Cardiac septum (tissue), 1 donor: ENCODE results near the gene KMT2D. TPM values are rescaled to one million over a fixed set of nuclear protein-coding genes. Genes with fewer than 3 reads are reported as not detected.
A peak's percentile ranks its signal among the peaks of the same experiment; 100 is the strongest.

Experiments used
- DNase-seq: peaks from one replicate; pipeline ENCODE4 v3.0.0-alpha.2; 2020; ENCODE audit warnings: low spot score
- intact Hi-C: fragments of 100-400 bp; cut with DNase I; formaldehyde crosslinking; loops from one replicate; pipeline ENCODE4 v1.14.0; 2022
- total RNA-seq: library from RNA; stranded (reverse); fragmentation: NEBNext Ultra II Directional; extraction: Animal tissue kit (Norgen Biotek cat#: 25700); gene quantifications from one replicate; pipeline ENCODE4 v1.2.1, GENCODE V29; 2021
- donor health status: DM: no; HTN: no; CAD: no.

The KMT2D gene
- total RNA-seq, 1 donor from 2014 or later = 63.8 TPM

DNA sequence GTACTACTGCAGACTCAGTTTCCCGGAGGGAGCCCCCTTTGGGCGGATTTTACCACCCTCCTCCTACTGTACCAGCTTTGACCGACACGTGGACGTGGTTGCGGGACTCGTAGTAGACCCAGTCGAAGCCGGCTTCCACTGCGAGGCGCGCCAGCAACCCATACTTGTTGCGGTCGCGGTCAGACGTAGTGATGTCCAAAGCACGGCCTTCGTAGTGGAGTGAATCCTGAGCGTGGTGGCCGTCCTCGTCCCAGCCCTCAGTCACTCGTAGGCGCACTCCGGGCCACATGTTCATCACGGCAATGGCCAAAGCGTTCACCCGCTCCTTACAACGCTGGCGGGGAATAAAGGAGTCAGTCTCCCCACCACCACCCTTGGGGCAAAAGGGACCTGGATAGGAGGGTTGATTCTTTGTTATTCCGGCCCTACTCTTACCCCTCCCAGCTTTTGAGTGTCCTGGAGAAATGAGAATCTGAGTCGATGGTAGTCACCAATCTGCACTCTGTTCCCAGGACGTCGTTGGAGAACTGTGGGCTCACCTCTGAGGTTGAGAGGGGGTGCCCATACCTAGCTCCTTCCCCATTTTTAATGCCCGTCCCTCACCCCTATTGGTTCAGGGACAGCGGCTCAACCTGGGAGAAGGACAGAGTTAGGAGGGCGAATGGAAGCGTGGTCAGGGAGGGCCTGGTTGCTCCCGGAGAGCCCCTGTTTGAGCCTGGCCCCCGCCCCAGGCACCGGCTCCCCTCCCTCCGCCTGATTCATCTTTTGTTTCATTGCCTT, 30.7 kb upstream of the KMT2D start:
- no peak for DNase-seq

DNA sequence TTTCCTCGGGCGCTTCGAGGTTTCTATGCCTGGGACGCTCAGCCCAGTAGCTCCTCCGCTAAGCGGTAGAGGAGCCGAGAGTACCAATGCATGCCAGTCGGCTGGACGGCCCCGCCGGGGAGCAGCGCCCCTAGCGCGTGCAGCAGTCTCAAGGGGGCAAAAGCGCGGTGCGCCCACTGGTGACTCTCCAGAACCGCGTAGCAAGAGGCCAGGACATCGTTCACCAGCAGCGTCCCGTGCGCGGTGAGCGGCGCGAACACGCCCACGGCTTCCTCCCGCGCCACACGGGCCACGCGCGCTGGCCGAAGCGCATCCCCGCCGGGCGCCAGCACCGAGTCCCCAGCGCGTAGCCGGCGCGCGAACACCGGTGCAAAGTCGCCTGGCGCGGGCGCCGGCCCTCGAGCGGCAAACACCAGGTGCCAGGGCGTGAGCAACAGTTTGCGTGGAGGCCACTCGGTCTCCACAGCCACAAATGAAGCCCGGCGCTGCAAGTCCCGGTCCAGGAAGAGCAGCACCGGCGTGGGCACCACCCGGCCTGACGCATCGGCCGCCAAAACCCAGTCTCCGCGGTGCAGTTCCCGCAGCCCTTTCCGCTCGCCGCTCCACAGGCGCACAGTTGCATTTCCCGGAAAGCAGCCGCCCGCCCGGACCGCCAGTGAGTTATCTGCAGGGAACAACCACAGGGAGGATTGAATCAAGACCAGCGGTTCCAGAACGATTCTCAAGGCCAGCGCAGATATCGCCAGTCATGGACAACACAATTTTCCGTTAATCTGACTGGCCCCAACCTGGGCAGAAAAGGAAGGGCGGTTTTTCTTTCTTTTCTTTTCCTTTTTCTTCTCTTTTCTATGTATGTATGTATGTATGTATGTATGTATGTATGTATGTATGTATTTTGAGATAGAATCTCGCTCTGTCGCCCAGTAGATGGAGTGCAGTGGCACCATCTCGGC, 29.5 kb upstream of the KMT2D start:
- intact Hi-C loops = loop anchor here (2.0 kb wide), 2 partner anchors 31 to 145 kb away; no protein-coding TSS in a partner anchor
- peak; percentile 80 for DNase-seq

More for the DNA sequence above, 30.7 kb upstream of the KMT2D start:
- intact Hi-C loops = no loop called here

DNA sequence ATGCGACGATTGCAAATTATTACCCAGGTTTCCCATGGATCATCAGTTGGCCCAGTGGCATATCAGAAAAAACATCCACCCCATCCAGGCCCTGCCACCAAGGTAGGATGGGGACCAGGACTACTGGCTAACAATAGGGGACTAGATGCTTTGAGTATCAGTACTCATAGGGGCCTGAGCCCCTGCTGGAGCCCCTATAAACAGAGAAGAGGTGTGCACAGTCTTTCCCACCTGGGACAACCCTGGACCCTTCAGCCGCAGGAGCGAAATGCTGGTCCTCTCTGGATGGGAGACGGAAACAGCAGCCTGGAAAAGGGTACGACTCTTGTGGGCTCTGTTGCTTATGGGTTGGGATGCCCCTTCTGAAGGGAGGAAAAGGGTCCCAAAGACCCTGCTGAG, 28.3 kb upstream of the KMT2D start:
- intact Hi-C loops = loop anchor here (2.0 kb wide), 2 partner anchors 32 to 146 kb away; no protein-coding TSS in a partner anchor
- DNase-seq = no peak

DNA sequence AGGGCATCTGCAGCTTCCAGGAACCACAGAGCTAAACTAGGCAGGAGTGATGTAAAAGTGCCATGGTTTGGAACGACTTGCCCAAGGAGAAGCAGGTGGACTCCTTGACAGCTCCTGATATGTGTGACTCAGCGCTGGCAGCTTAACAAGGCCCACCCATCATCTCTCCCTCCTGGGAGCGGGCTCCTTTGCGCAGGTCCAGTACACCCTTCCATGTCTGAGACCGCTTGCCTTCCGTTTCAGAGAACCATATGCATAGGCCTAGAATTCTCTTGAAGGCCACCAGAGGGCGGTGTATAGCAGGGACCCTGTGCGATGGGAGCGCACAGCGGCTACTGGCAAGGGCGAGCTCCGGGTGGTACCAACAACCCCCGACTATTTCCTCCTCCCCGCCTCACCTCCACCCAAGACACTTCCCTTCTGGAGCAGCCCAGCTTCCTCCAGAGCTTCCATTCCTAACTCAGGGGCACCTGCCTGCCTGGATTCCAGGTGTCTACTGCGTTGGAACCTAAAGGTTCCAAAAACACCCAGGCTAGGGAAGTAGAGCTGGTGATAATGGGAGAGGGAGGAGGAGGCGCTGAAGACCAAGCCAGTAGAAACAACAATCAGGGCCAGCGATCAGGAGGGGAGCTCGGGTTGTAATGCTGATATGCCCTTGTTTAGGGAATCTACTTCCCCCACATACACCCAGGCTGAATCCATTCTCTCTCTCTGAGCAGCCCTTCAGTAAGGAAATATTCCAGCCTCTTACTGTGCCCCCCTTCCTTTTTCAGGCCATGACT, 27.7 kb upstream of the KMT2D start:
- peak; percentile 89 for DNase-seq
- intact Hi-C loops = loop anchor here (2.0 kb wide), 2 partner anchors 32 to 146 kb away; no protein-coding TSS in a partner anchor

DNA sequence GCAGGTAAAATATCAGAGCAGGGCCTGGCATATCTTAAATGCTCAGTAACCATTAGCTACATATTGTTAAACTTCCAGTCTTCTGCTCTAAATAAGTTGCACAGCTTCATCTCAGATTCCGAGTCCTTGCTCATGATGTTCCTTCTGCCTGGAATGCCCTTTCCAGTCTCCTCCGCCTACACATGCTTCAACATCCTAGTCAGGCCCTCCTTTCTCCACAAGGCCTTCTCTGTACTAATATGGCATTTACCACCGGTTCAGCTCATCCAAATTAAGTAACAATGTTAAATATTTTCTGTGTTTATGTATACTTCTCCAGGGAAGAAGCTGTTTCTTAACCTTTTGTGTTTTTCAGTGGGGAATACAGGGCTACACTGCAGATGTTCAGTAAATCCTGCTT, 25.5 kb upstream of the KMT2D start:
- intact Hi-C loops = no loop called here
- no peak for DNase-seq

DNA sequence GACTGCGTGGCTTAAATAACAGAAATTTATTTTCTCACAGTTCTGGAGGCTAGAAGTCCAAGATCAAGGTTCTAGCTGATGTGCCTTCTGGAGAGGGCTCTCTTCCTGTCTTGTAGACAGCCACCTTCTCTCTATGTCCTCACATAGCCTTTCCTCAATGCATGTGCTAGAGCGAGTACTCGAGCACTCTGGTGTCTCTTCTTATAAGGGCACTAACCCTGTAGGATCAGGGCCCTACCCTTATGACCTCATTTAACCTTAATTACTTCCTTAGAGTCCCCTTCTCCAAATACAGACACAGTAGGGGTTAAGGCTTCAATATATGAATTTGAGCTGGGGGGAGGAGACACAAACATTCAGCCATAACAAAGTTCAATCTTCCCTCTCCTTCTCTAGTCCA, 23.8 kb upstream of the KMT2D start:
- no peak for DNase-seq
- intact Hi-C loops = no loop called here

DNA sequence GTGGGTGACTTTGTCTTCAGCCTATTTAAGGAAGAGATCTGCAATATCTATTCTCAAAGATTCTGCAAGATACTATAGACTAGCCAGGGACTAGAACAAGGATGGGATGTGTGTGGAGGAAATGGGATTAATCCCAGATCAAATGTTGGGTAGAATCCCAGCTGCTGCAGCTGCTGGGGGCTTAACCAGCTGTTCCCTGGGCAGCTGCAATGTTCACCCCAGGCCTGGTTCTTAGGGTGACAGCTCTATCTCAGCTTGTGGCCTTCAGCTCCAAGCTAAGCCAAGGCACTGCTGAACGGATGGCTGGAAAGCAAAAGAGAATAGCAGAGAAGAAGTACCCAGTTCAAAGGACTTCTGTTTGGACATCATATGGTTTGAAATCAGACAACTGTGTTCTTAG, 19.2 kb upstream of the KMT2D start:
- intact Hi-C loops = no loop called here
- no peak for DNase-seq

DNA sequence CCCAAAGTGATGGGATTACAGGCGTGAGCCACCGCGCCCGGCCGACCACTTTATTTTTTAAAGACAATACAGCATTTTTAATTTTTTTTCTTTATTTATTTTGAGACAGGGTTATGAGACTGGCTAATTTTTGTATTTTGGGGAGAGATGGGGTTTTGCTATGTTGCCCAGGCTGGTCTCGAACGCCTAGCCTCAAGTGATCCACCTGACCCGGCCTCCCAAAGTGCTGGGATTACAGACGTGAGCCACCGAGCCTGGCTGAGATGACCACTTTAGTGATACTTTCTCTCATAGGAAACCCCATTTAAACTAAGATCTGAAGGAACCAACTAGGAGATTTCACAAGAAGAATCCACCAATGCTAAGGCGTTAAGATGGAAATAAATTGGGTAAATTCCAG, 10.4 kb upstream of the KMT2D start:
- intact Hi-C loops = no loop called here
- DNase-seq = peak; percentile 58

DNA sequence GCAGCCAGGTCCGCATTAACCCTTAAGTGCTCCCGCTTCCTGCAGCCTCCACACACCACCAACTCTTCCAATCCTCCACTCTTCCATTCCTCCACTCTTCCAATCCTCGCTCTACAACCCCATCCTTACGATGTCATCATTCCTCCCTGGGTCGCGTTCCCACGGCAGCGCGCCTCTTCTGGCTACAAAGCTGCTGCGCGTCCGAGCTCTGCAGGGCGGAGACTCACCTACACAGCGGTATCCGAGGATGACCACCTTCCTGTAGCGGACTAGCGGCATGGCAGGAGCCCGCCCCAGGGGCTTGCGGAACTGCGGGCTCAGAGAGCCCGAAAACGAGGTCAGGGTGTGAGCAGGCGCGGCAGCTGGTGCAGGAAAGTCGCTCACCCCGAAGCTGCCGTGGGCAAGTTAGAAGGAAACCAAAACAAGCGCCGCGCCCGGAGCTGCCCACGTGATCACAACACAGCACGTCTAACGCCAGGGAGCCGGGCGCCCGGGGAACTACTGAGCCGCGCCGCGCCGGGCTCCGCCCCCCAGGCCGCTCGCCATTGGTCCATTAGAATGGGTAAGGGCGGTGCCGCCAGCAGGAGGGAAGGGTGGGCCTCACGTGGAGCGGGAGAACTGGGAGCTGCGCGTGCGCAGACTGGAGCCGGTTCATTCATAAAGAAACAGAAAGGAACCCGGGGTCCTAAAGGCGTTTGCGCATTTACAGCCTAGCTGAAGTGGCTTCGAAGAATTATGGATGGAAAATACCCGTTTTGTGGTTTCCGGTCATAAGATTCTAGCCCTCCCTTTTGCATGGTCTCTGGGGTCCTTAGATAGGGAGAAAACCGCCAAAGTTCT, 9.1 kb upstream of the KMT2D start, which contains the start of gene RHEBL1:
RHEBL1 (minus strand) TSS at position 473 of the 840 bp plus-strand sequence; CDS start at position 279, 194 bp downstream.
- intact Hi-C loops = no loop called here
- DNase-seq = peak; percentile 99

DNA sequence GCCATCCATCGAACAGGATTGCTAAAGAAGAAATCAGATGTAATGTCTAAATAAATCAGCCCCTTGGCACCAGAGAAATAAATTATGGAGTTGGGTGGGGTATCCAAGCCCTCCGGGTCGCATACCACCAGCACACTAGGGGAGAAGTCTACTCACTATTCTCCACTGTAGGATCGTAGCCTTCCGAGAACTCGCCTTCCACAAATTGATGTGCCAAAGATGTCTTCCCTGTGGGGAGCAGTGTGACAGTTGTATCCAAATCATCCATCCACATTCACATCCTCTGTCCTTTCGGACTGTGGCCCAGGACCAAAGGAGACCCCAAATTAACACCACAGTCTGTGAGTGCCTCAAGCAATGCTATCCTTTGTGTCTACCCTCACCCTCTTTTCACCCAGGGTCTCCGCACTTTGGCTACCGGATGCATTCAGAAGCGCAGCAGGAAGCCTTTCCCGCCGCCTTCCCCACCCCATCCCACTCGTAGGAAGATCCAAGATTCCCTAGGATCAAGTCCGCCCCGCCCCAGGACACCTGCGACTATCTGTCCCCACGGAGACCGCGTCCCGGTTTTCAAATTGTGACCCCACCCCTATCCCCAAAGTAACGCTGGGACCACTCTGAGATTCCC, 8.4 kb upstream of the KMT2D start:
- DNase-seq = peak; percentile 63
- intact Hi-C loops = no loop called here

DNA sequence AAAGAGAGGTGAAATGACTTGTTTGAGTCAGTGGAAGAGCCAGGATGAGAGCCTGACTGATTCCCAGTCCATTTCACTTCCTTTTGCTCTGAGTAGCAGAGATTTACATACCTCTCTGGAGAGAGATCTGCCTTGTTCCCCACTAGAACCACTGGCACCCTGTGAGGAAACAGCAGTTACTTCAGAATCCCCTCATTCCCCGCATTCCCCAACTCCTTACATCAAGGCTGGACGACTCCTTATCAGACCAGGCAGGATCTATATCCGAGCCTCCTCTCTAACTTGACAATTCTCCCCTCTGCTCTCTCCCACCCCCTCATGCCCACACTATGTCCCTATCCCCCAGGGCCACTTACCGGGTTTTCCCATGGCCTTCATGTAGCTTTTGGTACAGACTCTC, 5.5 kb upstream of the KMT2D start:
- peak; percentile 27 for DNase-seq
- intact Hi-C loops = no loop called here

DNA sequence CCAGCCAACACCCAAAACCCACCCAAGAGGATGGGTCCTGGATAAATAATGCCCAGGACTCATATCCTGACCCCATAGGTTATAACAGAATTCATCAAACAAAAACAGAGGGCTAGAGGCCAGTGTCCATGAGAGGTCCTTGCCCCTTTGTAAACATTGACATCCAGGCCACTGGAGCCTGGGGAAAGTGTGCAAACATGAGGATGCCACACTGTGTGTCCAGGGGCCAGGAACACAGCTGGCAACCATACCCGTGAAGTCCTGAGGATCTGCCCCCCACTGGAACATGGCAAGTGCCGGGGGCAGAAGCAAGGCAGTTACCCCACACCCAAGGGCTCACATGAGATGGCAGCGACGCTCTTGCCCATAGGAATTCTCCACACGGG, 4.2 kb upstream of the KMT2D start:
- intact Hi-C loops = loop anchor here (2.0 kb wide), 1 partner anchor 170 kb away; no protein-coding TSS in a partner anchor
- DNase-seq = peak; percentile 33

DNA sequence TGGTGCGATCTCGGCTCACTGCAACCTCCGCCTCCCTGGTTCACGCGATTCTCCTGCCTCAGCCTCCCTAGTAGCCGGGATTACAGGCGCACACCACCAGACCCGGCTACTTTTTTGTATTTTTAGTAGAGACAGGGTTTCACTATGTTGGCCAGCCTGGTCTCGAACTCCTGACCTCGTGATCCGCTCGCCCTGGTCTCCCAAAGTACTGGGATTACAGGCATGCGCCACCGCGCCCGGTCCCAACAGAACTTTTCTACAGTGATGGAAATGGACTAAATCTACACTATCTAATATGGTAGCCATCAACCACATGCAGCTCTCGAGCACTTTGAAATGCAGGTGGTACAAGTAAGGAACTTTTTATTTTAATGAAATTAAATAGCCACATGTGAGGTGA, 1.3 kb upstream of the KMT2D start:
- intact Hi-C loops = loop anchor here (2.0 kb wide), 1 partner anchor 69 kb away; the partner anchor contains the start of gene TUBA1B
- peak; percentile 26 for DNase-seq

DNA sequence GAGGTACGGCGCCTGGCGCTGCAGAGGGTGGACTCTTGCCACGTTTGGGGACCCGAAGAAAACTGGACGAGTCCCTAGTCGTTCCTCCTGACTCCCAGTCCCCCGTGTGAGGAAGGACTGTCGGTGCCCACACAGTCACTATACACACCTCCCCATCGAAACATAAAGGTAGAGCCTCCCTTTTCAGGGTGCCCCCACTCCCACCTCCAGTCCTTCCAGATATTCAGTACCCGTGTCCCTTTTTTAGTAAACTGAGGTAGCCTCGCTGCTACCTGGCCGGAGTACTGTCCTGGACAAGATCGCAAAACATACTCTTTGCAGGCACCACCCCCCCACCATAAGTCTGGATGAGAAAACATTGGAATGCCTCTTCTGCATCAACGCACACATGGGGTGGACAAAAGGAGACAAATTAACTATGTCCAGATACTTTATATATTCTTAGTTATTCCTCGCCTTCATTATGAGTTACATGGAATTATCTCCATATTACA, 610 bp upstream of the KMT2D start:
- intact Hi-C loops = loop anchor here (2.0 kb wide), 1 partner anchor 70 kb away; the partner anchor contains the start of gene TUBA1B
- DNase-seq = no peak

DNA sequence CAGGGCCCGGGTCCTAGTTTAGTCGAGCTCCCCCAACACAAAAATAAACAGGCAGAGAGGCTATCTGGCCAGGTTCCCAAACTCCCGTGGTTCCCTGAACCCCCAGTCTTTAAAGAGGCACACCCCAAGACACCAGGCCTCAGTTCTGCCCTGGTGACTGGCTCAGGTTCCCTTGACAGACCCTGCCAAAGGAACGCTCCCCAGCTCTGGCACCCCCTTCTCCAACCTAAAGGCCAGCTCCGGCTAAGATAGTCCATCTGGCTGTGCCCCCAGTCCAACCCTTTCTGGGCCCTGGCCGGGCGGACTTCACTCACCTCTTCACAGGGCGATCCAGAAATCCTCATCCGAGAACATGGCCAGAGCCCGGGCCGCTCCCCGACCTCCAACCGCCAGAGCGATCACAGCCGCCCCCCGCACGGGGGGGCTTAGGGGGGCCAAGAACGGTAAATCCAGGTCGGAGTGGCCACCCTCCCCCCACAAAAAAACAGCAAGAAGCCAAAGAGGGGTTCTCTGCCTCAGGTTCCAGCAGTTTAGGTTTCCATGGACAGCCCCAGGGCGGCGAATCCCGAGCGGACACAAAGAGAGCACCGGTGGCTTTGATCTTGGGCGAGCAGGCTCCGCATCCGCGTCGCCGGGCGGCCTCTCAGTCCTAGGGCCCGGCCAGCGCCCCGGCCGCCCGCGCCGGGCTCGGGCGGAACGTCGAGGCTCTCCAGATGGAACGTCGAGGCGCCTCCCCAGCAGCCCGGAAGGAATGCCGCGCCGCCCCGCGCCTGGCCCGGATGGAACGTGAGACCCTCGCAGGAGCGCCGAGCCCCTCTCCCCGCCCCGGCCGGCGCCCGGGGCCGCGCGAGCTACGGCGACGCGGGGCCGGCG, 1.1 kb downstream of the KMT2D start:
- no peak for DNase-seq
- intact Hi-C loops = loop anchor here (2.0 to 5.0 kb wide), 2 partner anchors 42 to 71 kb away; partner anchors contain the start of genes PRKAG1 and TUBA1B

DNA sequence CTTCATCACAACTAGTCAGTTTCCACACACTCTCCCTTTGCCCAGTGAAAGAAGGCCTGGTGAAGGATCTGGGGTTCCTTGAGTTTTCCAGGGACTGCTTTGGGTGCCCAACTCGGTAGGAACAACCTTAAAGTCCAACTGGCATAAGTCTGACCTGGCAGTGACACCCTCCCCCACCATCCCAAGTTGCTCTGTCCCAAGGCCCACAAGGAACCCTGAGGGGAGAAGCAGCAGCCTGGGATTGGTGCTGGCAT, 1.6 kb downstream of the KMT2D start:
- DNase-seq = no peak
- intact Hi-C loops = loop anchor here (5.0 kb wide), 1 partner anchor 42 kb away; the partner anchor contains the start of gene PRKAG1
